ENCODE measurements around the gene ISG15. TPM values are rescaled to one million over a fixed set of nuclear protein-coding genes. Genes with fewer than 3 reads are reported as not detected.

ISG15 gene
- total and polyA plus RNA-seq, 2 of the 13 experiments (the other 11 are each of a cell fraction or from before 2014, with no cell fraction given) = 42.1 to 54.9 TPM

GRCh38 chr1:974293-974640, 39.0 kb upstream of the ISG15 start:
- H3K9me3 ChIP-seq (ENCODE audit: low read length) = no peaks in the 10 kb centered on the region
- no peak overlapping the region for H3K4me2 ChIP-seq (ENCODE audit: low read depth, low read length)
- DNase-seq (ENCODE audit: low spot score) (no peak), FAIRE-seq (no peak), ATAC-seq (no peak)
- H2AFZ ChIP-seq (ENCODE audit: low read length) = no peak overlapping the region
- H3K36me3 ChIP-seq (replicated peaks in 1 of 2; ENCODE audit: control insufficient read depth in 1 of 2, insufficient read depth in 2 of 2, low read length in 2 of 2) = no peaks in the 10 kb centered on the region
- H3K79me2 ChIP-seq (ENCODE audit: insufficient read depth, low read length) = no peaks in the 10 kb centered on the region
- in situ Hi-C loops (cut with HindIII; ENCODE audit: extremely low pct_ligation_motif_present, low pct_unique_long_range_greater_than_20kb) = no loop called here
- POLR2A ChIA-PET = no interaction called here
- H3K4me3 ChIP-seq (replicated peaks in 1 of 3; ENCODE audit: insufficient read depth in 1 of 3, low read depth in 2 of 3, low read length in 3 of 3) = no peak overlapping the region
- no peaks in the 10 kb centered on the region for H4K20me1 ChIP-seq (ENCODE audit: insufficient read depth, low read length)
- no TSS peak for BruUV-seq (replicated peaks)
- CTCF ChIA-PET (ENCODE audit: low intra/inter-chr PET ratio, low total read pairs) = no interaction called here
- peaks cover 10% of the 10 kb centered on the region for H3K4me1 ChIP-seq (ENCODE audit: insufficient read depth, low read length)
- intact Hi-C loops (cut with micrococcal nuclease; ENCODE audit: unreplicated experiment) = no loop called here
- no peak for TF ChIP-seq HBP1 (CRISPR knock-in tag; IDR thresholded peaks at IDR 0.05; ENCODE audit: low read depth)
- TF ChIP-seq ZNF263 (CRISPR knock-in tag; IDR thresholded peaks at IDR 0.05) = no peak
- TF ChIP-seq UBTF (CRISPR knock-in tag; IDR thresholded peaks at IDR 0.05) = no peak
- TF ChIP-seq FOXK1 (CRISPR knock-in tag; IDR thresholded peaks at IDR 0.05; ENCODE audit: borderline replicate concordance, low read depth) = no peak
- no peak for TF ChIP-seq ZNF737 (CRISPR knock-in tag; IDR thresholded peaks at IDR 0.05; ENCODE audit: borderline replicate concordance)
- TF ChIP-seq THYN1 (CRISPR knock-in tag; IDR thresholded peaks at IDR 0.05; ENCODE audit: borderline replicate concordance, low read depth) = no peak
- no peak for TF ChIP-seq TBP (CRISPR knock-in tag; IDR thresholded peaks at IDR 0.05)
- no peak for TF ChIP-seq SATB2 (CRISPR knock-in tag; IDR thresholded peaks at IDR 0.05)
- TF ChIP-seq BRCA1 (CRISPR knock-in tag; IDR thresholded peaks at IDR 0.05) = no peak
- TF ChIP-seq ASH2L (IDR thresholded peaks at IDR 0.05; ENCODE audit: insufficient read length, low read depth, low read length) = no peak
- TF ChIP-seq RORA (CRISPR knock-in tag; IDR thresholded peaks at IDR 0.05) = no peak
- TF ChIP-seq SYNCRIP (IDR thresholded peaks at IDR 0.05; ENCODE audit: insufficient read depth, low read depth, low read length) = no peak
- no peak for TF ChIP-seq IRX3 (CRISPR knock-in tag; IDR thresholded peaks at IDR 0.05; ENCODE audit: borderline replicate concordance, low read depth)
- no peak for TF ChIP-seq NR2F2 (IDR thresholded peaks at IDR 0.05; ENCODE audit: borderline replicate concordance, low read depth)
- no peak overlapping the region for H3K27ac ChIP-seq (ENCODE audit: extremely low read length, insufficient read depth, low read length)
- WGBS (ENCODE audit: low lambda C conversion rate) = 89% methylated on average over 8 of the region's 11 CpGs
- peaks cover 0 to 7% of the 10 kb centered on the region in 2 experiments; a peak in 2 of 5 replicates for H3K27me3 ChIP-seq (ENCODE audit: control insufficient read depth in 1 of 2, insufficient read depth in 2 of 2, low read length in 2 of 2)
- no peak overlapping the region for H3K9ac ChIP-seq (ENCODE audit: insufficient read depth, low read depth, low read length)

All from HepG2 (cell line).